GM23338 (cell line): ENCODE measurements around the gene DHDDS. TPM values are rescaled to one million over a fixed set of nuclear protein-coding genes. Genes with fewer than 3 reads are reported as not detected.

Experiments used
- ATAC-seq: fragments of 200-7000 bp; cut with Tn5 transposase; 3 replicates; pipeline ENCODE4 v1.9.1; 2020
- DNase-seq: peaks from one replicate; pipeline ENCODE4 v3.0.0-alpha.2; 2015; ENCODE audit warnings: low spot score
- H2AFZ ChIP-seq: fragments of 200-600 bp; sonication (generic); 2 replicates; pipeline ENCODE4 v1.8.0; 2016; ENCODE audit warnings: antibody characterized with exemption, mild to moderate bottlenecking, moderate library complexity
- H3F3A ChIP-seq: fragments of 200-600 bp; sonication (generic); replicated peaks from 2 replicates; pipeline ENCODE4 v1.8.0; 2017; ENCODE audit warnings: antibody characterized with exemption, mixed run types, low read depth
- H3K27ac ChIP-seq: fragments of 200-600 bp; sonication (generic); 2 replicates; pipeline ENCODE4 v1.6.1; 2016; ENCODE audit warnings: low read depth
- H3K27me3 ChIP-seq: fragments of 200-600 bp; sonication (generic); 2 replicates; pipeline ENCODE4 v1.8.0; 2016; ENCODE audit warnings: mild to moderate bottlenecking, mixed run types, moderate library complexity; ENCODE audit not compliant: insufficient read depth
- H3K36me3 ChIP-seq: fragments of 200-600 bp; sonication (generic); 2 replicates; pipeline ENCODE4 v1.8.0; 2016; ENCODE audit warnings: mild to moderate bottlenecking; ENCODE audit not compliant: insufficient read depth
- H3K4me1 ChIP-seq: fragments of 200-600 bp; sonication (generic); 2 replicates; pipeline ENCODE4 v1.8.0; 2016; ENCODE audit warnings: mild to moderate bottlenecking, moderate library complexity; ENCODE audit not compliant: insufficient read depth
- H3K4me2 ChIP-seq: fragments of 200-600 bp; sonication (generic); 2 replicates; pipeline ENCODE4 v1.7.1; 2017; ENCODE audit warnings: mixed run types
- H3K4me3 ChIP-seq: fragments of 200-600 bp; sonication (generic); 2 replicates; pipeline ENCODE4 v1.6.1; 2016; ENCODE audit warnings: mixed run types
- H3K79me2 ChIP-seq: fragments of 200-600 bp; sonication (generic); replicated peaks from 2 replicates; pipeline ENCODE4 v1.8.0; 2017; ENCODE audit warnings: mild to moderate bottlenecking; ENCODE audit not compliant: insufficient read depth
- H3K9me2 ChIP-seq: fragments of 200-600 bp; sonication (generic); 2 replicates; pipeline ENCODE4 v1.8.0; 2017; ENCODE audit not compliant: insufficient read depth
- H4K20me1 ChIP-seq: fragments of 200-600 bp; sonication (generic); replicated peaks from 2 replicates; pipeline ENCODE4 v1.8.0; 2017; ENCODE audit warnings: mild to moderate bottlenecking; ENCODE audit not compliant: insufficient read depth
- H3K27ac Mint-ChIP-seq: 2 replicates; pipeline ENCODE4 v1.8.0; 2020; ENCODE audit warnings: inconsistent platforms, mild to moderate bottlenecking, moderate library complexity, mixed read lengths
- H3K27me3 Mint-ChIP-seq: 3 replicates; pipeline ENCODE4 v1.8.0; 2022; ENCODE audit warnings: low read depth, mild to moderate bottlenecking, moderate library complexity, mixed read lengths, inconsistent platforms; ENCODE audit not compliant: insufficient read depth, poor library complexity
- H3K36me3 Mint-ChIP-seq: 3 replicates; pipeline ENCODE4 v1.8.0; 2021; ENCODE audit warnings: low read depth, mild to moderate bottlenecking, inconsistent platforms, moderate library complexity, mixed read lengths
- H3K4me1 Mint-ChIP-seq: 3 replicates; pipeline ENCODE4 v1.8.0; 2020; ENCODE audit warnings: mild to moderate bottlenecking, inconsistent platforms, mixed read lengths
- H3K4me3 Mint-ChIP-seq: 3 replicates; pipeline ENCODE4 v1.8.0; 2021; ENCODE audit warnings: moderate library complexity, mild to moderate bottlenecking, inconsistent platforms, mixed read lengths
- H3K9me3 Mint-ChIP-seq: 3 replicates; pipeline ENCODE4 v1.8.0; 2020; ENCODE audit warnings: moderate library complexity, mild to moderate bottlenecking, inconsistent platforms, mixed read lengths
- CREB1 ChIP-seq: fragments of 250-450 bp; sonication (Bioruptor Pico); IDR thresholded peaks from 2 replicates; pipeline ENCODE4 v1.5.0; 2020; ENCODE audit warnings: low read depth, mild to moderate bottlenecking, moderate library complexity
- EZH2 ChIP-seq: fragments of 200-600 bp; sonication (generic); IDR thresholded peaks from one replicate; pipeline ENCODE4 v1.8.0; 2017; ENCODE audit warnings: antibody characterized with exemption, mild to moderate bottlenecking, low read depth; ENCODE audit not compliant: unreplicated experiment
- EZH2phosphoT487 ChIP-seq: fragments of 200-600 bp; sonication (generic); IDR thresholded peaks from one replicate; pipeline ENCODE4 v1.8.1; 2018; ENCODE audit warnings: antibody characterized with exemption; ENCODE audit not compliant: unreplicated experiment
- JUNB ChIP-seq: IDR thresholded peaks from one replicate; pipeline ENCODE4 v1.6.1; 2016; ENCODE audit warnings: antibody characterized with exemption; ENCODE audit not compliant: unreplicated experiment
- NANOG ChIP-seq: IDR thresholded peaks from 2 replicates; pipeline ENCODE4 v1.6.1; 2016; ENCODE audit warnings: antibody characterized with exemption, borderline replicate concordance
- POLR2AphosphoS5 ChIP-seq: IDR thresholded peaks from 2 replicates; pipeline ENCODE4 v1.6.1; 2016; ENCODE audit warnings: antibody characterized with exemption, low read depth
- STAT1 ChIP-seq: IDR thresholded peaks from one replicate; pipeline ENCODE4 v1.6.1; 2016; ENCODE audit warnings: antibody characterized with exemption; ENCODE audit not compliant: unreplicated experiment
- ZNF114 ChIP-seq: fragments of 250-450 bp; sonication (Bioruptor Pico); IDR thresholded peaks from 2 replicates; pipeline ENCODE4 v1.5.0; 2020; ENCODE audit warnings: mild to moderate bottlenecking, moderate library complexity
- ZNF331 ChIP-seq: fragments of 250-450 bp; sonication (Bioruptor Pico); IDR thresholded peaks from 2 replicates; pipeline ENCODE4 v1.5.0; 2020; ENCODE audit warnings: low read depth, mild to moderate bottlenecking, moderate library complexity
- polyA plus RNA-seq: library from polyadenylated mRNA; unstranded; fragments of >200 nt; fragmentation: Nextera tagmentation; extraction: Ambion mirVana; gene quantifications from 2 replicates; pipeline ENCODE4 v1.2.1, GENCODE V29; 2016
- total RNA-seq: library from RNA; depleted of rRNA; stranded (reverse); fragments of >200 nt; shearing (Covaris generic); gene quantifications from 2 replicates; pipeline ENCODE4 v1.2.3, GENCODE V29; 2014
- TF ChIP-seq, protein P1 (sequence below): fragments of 250-450 bp; sonication (Bioruptor Pico); IDR thresholded peaks from 2 replicates; pipeline ENCODE4 v1.5.0; 2020; ENCODE audit warnings: mild to moderate bottlenecking, moderate library complexity
- TF ChIP-seq, protein P2 (sequence below): IDR thresholded peaks from one replicate; pipeline ENCODE4 v1.6.1; 2018; ENCODE audit warnings: antibody characterized with exemption; ENCODE audit not compliant: unreplicated experiment
- TF ChIP-seq, protein P3 (sequence below), 2 experiments: fragments of 200-600 bp in 1 of 2; sonication (generic) in 1 of 2; conservative IDR thresholded peaks; 2 replicates each; pipeline versions ENCODE4 v1.5.1 to v1.6.1; 2016 to 2017; ENCODE audit warnings: antibody characterized with exemption in 2 of 2, low read depth in 2 of 2, mild to moderate bottlenecking in 2 of 2, moderate library complexity in 1 of 2
- TF ChIP-seq, protein P4 (sequence below): IDR thresholded peaks from 2 replicates; pipeline ENCODE4 v1.6.1; 2016; ENCODE audit warnings: antibody characterized with exemption

Gene DHDDS
- total and polyA plus RNA-seq, 2 experiments from 2014 or later: 32.6 to 49.5 TPM

DNA sequence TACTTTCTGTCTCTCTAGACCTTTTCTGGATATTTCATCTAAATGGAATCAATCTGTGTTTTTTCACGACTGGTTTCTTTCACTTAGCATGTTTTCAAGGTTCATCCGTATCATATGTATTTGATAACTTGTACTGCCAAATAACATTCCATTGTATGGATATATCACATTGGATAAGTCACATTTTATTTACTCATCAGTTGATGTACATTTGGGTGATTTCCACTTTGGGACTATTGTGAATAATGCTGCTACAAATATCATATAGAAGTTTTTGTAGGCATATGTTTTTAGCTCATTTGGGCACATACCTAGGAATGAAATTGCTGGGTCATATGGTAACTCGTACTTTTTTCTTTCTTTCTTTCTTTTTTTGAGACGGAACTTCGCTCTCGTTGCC lies 46.9 kb downstream of the DHDDS start:
- H3K4me3 ChIP-seq: no peak overlapping the region
- Mint-ChIP-seq H3K27ac (no peak overlapping the region), H3K4me3 (no peak overlapping the region), H3K27me3 (peaks cover 7% of the 10 kb centered on the region), H3K9me3 (no peaks in the 10 kb centered on the region), H3K36me3 (peaks cover 45% of the 10 kb centered on the region), H3K4me1 (peaks cover 14% of the 10 kb centered on the region; the same call in 2 of the 3 replicates)
- H3K36me3 ChIP-seq: peaks cover 38% of the 10 kb centered on the region
- H3K9me2 ChIP-seq: no peaks in the 10 kb centered on the region
- H3K27ac ChIP-seq: peak overlapping the region; percentile 45; the same call in 1 of the 2 replicates
- H3F3A ChIP-seq: peaks cover 33% of the 10 kb centered on the region
- no peak overlapping the region for H3K4me2 ChIP-seq
- peaks cover 13% of the 10 kb centered on the region for H3K79me2 ChIP-seq
- H3K4me1 ChIP-seq: peaks cover 1% of the 10 kb centered on the region; the same call in 1 of the 2 replicates
- TF ChIP-seq, protein P1, sequence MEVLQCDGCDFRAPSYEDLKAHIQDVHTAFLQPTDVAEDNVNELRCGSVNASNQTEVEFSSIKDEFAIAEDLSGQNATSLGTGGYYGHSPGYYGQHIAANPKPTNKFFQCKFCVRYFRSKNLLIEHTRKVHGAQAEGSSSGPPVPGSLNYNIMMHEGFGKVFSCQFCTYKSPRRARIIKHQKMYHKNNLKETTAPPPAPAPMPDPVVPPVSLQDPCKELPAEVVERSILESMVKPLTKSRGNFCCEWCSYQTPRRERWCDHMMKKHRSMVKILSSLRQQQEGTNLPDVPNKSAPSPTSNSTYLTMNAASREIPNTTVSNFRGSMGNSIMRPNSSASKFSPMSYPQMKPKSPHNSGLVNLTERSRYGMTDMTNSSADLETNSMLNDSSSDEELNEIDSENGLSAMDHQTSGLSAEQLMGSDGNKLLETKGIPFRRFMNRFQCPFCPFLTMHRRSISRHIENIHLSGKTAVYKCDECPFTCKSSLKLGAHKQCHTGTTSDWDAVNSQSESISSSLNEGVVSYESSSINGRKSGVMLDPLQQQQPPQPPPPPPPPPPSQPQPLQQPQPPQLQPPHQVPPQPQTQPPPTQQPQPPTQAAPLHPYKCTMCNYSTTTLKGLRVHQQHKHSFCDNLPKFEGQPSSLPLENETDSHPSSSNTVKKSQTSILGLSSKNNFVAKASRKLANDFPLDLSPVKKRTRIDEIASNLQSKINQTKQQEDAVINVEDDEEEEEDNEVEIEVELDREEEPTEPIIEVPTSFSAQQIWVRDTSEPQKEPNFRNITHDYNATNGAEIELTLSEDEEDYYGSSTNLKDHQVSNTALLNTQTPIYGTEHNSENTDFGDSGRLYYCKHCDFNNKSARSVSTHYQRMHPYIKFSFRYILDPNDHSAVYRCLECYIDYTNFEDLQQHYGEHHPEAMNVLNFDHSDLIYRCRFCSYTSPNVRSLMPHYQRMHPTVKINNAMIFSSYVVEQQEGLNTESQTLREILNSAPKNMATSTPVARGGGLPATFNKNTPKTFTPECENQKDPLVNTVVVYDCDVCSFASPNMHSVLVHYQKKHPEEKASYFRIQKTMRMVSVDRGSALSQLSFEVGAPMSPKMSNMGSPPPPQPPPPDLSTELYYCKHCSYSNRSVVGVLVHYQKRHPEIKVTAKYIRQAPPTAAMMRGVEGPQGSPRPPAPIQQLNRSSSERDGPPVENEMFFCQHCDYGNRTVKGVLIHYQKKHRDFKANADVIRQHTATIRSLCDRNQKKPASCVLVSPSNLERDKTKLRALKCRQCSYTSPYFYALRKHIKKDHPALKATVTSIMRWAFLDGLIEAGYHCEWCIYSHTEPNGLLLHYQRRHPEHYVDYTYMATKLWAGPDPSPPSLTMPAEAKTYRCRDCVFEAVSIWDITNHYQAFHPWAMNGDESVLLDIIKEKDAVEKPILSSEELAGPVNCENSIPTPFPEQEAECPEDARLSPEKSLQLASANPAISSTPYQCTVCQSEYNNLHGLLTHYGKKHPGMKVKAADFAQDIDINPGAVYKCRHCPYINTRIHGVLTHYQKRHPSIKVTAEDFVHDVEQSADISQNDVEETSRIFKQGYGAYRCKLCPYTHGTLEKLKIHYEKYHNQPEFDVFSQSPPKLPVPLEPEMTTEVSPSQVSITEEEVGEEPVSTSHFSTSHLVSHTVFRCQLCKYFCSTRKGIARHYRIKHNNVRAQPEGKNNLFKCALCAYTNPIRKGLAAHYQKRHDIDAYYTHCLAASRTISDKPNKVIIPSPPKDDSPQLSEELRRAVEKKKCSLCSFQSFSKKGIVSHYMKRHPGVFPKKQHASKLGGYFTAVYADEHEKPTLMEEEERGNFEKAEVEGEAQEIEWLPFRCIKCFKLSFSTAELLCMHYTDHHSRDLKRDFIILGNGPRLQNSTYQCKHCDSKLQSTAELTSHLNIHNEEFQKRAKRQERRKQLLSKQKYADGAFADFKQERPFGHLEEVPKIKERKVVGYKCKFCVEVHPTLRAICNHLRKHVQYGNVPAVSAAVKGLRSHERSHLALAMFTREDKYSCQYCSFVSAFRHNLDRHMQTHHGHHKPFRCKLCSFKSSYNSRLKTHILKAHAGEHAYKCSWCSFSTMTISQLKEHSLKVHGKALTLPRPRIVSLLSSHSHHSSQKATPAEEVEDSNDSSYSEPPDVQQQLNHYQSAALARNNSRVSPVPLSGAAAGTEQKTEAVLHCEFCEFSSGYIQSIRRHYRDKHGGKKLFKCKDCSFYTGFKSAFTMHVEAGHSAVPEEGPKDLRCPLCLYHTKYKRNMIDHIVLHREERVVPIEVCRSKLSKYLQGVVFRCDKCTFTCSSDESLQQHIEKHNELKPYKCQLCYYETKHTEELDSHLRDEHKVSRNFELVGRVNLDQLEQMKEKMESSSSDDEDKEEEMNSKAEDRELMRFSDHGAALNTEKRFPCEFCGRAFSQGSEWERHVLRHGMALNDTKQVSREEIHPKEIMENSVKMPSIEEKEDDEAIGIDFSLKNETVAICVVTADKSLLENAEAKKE: no peak
- TF ChIP-seq, protein P2, sequence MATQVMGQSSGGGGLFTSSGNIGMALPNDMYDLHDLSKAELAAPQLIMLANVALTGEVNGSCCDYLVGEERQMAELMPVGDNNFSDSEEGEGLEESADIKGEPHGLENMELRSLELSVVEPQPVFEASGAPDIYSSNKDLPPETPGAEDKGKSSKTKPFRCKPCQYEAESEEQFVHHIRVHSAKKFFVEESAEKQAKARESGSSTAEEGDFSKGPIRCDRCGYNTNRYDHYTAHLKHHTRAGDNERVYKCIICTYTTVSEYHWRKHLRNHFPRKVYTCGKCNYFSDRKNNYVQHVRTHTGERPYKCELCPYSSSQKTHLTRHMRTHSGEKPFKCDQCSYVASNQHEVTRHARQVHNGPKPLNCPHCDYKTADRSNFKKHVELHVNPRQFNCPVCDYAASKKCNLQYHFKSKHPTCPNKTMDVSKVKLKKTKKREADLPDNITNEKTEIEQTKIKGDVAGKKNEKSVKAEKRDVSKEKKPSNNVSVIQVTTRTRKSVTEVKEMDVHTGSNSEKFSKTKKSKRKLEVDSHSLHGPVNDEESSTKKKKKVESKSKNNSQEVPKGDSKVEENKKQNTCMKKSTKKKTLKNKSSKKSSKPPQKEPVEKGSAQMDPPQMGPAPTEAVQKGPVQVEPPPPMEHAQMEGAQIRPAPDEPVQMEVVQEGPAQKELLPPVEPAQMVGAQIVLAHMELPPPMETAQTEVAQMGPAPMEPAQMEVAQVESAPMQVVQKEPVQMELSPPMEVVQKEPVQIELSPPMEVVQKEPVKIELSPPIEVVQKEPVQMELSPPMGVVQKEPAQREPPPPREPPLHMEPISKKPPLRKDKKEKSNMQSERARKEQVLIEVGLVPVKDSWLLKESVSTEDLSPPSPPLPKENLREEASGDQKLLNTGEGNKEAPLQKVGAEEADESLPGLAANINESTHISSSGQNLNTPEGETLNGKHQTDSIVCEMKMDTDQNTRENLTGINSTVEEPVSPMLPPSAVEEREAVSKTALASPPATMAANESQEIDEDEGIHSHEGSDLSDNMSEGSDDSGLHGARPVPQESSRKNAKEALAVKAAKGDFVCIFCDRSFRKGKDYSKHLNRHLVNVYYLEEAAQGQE: no peak
- TF ChIP-seq, protein P3, sequence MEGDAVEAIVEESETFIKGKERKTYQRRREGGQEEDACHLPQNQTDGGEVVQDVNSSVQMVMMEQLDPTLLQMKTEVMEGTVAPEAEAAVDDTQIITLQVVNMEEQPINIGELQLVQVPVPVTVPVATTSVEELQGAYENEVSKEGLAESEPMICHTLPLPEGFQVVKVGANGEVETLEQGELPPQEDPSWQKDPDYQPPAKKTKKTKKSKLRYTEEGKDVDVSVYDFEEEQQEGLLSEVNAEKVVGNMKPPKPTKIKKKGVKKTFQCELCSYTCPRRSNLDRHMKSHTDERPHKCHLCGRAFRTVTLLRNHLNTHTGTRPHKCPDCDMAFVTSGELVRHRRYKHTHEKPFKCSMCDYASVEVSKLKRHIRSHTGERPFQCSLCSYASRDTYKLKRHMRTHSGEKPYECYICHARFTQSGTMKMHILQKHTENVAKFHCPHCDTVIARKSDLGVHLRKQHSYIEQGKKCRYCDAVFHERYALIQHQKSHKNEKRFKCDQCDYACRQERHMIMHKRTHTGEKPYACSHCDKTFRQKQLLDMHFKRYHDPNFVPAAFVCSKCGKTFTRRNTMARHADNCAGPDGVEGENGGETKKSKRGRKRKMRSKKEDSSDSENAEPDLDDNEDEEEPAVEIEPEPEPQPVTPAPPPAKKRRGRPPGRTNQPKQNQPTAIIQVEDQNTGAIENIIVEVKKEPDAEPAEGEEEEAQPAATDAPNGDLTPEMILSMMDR (conservative IDR thresholded peaks at IDR 0.05; ENCODE audit: low read depth in 2 of 2): no peak
- TF ChIP-seq ZNF114 (no peak), JUNB (no peak), NANOG (no peak), POLR2AphosphoS5 (no peak), CREB1 (CRISPR knock-in tag) (no peak), STAT1 (no peak), ZNF331 (CRISPR knock-in tag) (no peak), EZH2phosphoT487 (no peak), EZH2 (no peak)
- TF ChIP-seq, protein P4, sequence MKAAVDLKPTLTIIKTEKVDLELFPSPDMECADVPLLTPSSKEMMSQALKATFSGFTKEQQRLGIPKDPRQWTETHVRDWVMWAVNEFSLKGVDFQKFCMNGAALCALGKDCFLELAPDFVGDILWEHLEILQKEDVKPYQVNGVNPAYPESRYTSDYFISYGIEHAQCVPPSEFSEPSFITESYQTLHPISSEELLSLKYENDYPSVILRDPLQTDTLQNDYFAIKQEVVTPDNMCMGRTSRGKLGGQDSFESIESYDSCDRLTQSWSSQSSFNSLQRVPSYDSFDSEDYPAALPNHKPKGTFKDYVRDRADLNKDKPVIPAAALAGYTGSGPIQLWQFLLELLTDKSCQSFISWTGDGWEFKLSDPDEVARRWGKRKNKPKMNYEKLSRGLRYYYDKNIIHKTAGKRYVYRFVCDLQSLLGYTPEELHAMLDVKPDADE: no peak
- H4K20me1 ChIP-seq: peaks cover 17% of the 10 kb centered on the region
- ATAC-seq (no peak), DNase-seq (no peak)
- H2AFZ ChIP-seq: no peak overlapping the region
- no peaks in the 10 kb centered on the region for H3K27me3 ChIP-seq
